ENCODE results near the gene TPP1. TPM values are rescaled to one million over a fixed set of nuclear protein-coding genes. Genes with fewer than 3 reads are reported as not detected.

TPP1 gene
- total and polyA plus RNA-seq, 10 of the 15 experiments (the other 5 are each of a cell fraction or from before 2014, with no cell fraction given), result 7.5 to 64.6 (median 38.3) TPM

GRCh38 chr11:6642957-6643356, 23.7 kb upstream of the TPP1 start (continued):
- TF ChIP-seq, protein P1, sequence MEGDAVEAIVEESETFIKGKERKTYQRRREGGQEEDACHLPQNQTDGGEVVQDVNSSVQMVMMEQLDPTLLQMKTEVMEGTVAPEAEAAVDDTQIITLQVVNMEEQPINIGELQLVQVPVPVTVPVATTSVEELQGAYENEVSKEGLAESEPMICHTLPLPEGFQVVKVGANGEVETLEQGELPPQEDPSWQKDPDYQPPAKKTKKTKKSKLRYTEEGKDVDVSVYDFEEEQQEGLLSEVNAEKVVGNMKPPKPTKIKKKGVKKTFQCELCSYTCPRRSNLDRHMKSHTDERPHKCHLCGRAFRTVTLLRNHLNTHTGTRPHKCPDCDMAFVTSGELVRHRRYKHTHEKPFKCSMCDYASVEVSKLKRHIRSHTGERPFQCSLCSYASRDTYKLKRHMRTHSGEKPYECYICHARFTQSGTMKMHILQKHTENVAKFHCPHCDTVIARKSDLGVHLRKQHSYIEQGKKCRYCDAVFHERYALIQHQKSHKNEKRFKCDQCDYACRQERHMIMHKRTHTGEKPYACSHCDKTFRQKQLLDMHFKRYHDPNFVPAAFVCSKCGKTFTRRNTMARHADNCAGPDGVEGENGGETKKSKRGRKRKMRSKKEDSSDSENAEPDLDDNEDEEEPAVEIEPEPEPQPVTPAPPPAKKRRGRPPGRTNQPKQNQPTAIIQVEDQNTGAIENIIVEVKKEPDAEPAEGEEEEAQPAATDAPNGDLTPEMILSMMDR (IDR thresholded peaks at IDR 0.05 in 2 of 3, conservative IDR thresholded peaks at IDR 0.05 in 1 of 3; ENCODE audit: control insufficient read depth in 2 of 3, extremely low read depth in 1 of 3, insufficient read depth in 1 of 3, low read depth in 3 of 3, low read length in 3 of 3), result no peak
- no peak for TF ChIP-seq BCL11A (IDR thresholded peaks at IDR 0.05; ENCODE audit: low read depth, low read length)

DNA sequence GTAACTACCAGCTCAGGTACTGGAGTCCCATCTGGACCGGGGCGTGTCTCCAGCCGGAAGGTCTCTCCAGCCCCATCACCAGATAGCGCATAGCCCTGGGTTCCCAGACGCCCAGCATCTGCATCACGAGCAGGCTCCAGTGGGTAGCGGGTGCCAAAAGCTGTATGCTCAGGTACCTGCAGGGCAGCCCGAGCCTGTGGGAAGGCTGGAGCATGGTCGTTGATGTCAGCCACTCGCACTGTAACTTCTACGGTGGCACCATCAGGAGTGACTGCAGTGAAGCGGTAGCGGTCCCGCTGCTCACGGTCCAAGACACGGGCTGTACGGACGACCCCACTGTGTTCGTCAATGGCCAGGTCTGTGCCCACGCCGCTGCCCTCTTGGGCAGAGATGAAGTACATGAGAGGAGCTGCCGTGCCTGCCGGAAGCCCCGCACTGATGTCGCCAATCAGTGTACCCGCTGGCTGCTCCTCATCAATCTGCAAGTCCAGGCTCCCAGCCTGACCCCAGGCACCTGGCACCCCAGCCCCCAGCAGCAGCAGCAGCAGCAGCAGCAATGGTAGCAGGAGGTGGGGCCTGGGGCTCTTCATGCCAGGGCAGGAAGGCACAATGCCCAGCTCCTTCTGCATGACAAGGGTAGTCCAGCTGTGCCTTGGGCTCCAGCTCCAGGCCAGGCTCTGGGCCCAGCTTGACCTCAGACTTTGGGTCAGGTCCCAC, 21.9 kb upstream of the TPP1 start:
- Histone ChIP-seq H3K9ac (ENCODE audit: control insufficient read depth, insufficient read depth, low read length) (no peak overlapping the region), H3K79me2 (ENCODE audit: control insufficient read depth, insufficient read depth, low read length) (no peaks in the 10 kb centered on the region), H2AFZ (ENCODE audit: control insufficient read depth, low read depth, low read length) (no peak overlapping the region), H3K9me3 (replicated peaks; ENCODE audit: control insufficient read depth, insufficient read depth, low read length) (no peaks in the 10 kb centered on the region), H3K4me1 (ENCODE audit: control insufficient read depth, insufficient read depth, low read length) (peaks cover 7% of the 10 kb centered on the region), H3K27ac (ENCODE audit: control insufficient read depth, insufficient read depth) (no peak overlapping the region), H3K36me3 (ENCODE audit: control insufficient read depth in 2 of 2, insufficient read depth in 2 of 2, low read length in 1 of 2) (no peaks in the 10 kb centered on the region), H3K4me3 (no peak overlapping the region), H4K20me1 (ENCODE audit: control insufficient read depth, insufficient read depth) (no peaks in the 10 kb centered on the region), H3K27me3 (replicated peaks in 1 of 2; ENCODE audit: control insufficient read depth in 2 of 2, insufficient read depth in 2 of 2, low read length in 1 of 2) (no peaks in the 10 kb centered on the region), H3K4me2 (ENCODE audit: control insufficient read depth, insufficient read depth) (no peak overlapping the region)
- FAIRE-seq (no peak), DNase-seq (ENCODE audit: low read depth, low spot score) (no peak), ATAC-seq (no peak)
- CTCF ChIA-PET, result interaction anchor here (0.6 kb wide), 1 partner anchor 108 kb away, joined by 3 read pairs; no protein-coding TSS in a partner anchor
- intact Hi-C loops (cut with micrococcal nuclease; ENCODE audit: unreplicated experiment), result no loop called here
- SMC1A ChIA-PET (ENCODE audit: uncharacterized antibody, unreplicated experiment), result interaction anchor here (0.7 to 1.6 kb wide), 4 partner anchors 10 to 132 kb away, joined by 3 read pairs; no protein-coding TSS in a partner anchor
- POLR2A ChIA-PET, result no interaction called here
- RAD21 ChIA-PET (ENCODE audit: unreplicated experiment), result interaction anchor here (0.9 kb wide), 1 partner anchor 29 kb away, joined by 3 read pairs; the partner anchor contains the start of gene TAF10
- WGBS (ENCODE audit: insufficient coverage, insufficient replicate concordance, low lambda C conversion rate, missing lambda C conversion rate), result 74% methylated on average over 26 of the region's 26 CpGs
- in situ Hi-C loops (cut with MboI), result no loop called here
- no TSS peak for BruUV-seq (replicated peaks)
- TF ChIP-seq ESRRA (IDR thresholded peaks at IDR 0.05; ENCODE audit: low read length), result no peak
- TF ChIP-seq SUPT20H (IDR thresholded peaks at IDR 0.05; ENCODE audit: borderline replicate concordance, control insufficient read depth, low read depth, low read length), result no peak
- TF ChIP-seq CHD1 (IDR thresholded peaks at IDR 0.05; ENCODE audit: low read depth, low read length), result no peak
- TF ChIP-seq WRNIP1 (IDR thresholded peaks at IDR 0.05; ENCODE audit: borderline replicate concordance, low read depth, low read length), result no peak
- no peak for TF ChIP-seq TCF7 (IDR thresholded peaks at IDR 0.05; ENCODE audit: borderline replicate concordance)
- TF ChIP-seq USF1 (IDR thresholded peaks at IDR 0.05; ENCODE audit: borderline replicate concordance, extremely low read length, insufficient read depth, low read depth, low read length), result no peak
- no peak for TF ChIP-seq TCF3 (IDR thresholded peaks at IDR 0.05; ENCODE audit: borderline replicate concordance, insufficient read depth, low read depth, low read length)
- TF ChIP-seq PAX8 (IDR thresholded peaks at IDR 0.05), result no peak
- no peak for TF ChIP-seq SMAD1 (IDR thresholded peaks at IDR 0.05; ENCODE audit: low read depth, partially characterized antibody)
- TF ChIP-seq, protein P2, sequence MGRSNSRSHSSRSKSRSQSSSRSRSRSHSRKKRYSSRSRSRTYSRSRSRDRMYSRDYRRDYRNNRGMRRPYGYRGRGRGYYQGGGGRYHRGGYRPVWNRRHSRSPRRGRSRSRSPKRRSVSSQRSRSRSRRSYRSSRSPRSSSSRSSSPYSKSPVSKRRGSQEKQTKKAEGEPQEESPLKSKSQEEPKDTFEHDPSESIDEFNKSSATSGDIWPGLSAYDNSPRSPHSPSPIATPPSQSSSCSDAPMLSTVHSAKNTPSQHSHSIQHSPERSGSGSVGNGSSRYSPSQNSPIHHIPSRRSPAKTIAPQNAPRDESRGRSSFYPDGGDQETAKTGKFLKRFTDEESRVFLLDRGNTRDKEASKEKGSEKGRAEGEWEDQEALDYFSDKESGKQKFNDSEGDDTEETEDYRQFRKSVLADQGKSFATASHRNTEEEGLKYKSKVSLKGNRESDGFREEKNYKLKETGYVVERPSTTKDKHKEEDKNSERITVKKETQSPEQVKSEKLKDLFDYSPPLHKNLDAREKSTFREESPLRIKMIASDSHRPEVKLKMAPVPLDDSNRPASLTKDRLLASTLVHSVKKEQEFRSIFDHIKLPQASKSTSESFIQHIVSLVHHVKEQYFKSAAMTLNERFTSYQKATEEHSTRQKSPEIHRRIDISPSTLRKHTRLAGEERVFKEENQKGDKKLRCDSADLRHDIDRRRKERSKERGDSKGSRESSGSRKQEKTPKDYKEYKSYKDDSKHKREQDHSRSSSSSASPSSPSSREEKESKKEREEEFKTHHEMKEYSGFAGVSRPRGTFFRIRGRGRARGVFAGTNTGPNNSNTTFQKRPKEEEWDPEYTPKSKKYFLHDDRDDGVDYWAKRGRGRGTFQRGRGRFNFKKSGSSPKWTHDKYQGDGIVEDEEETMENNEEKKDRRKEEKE (IDR thresholded peaks at IDR 0.05), result no peak
- TF ChIP-seq ASH2L (IDR thresholded peaks at IDR 0.05; ENCODE audit: borderline replicate concordance, low read depth), result no peak
- TF ChIP-seq NFXL1 (IDR thresholded peaks at IDR 0.05; ENCODE audit: borderline replicate concordance), result no peak
- TF ChIP-seq ZZZ3 (IDR thresholded peaks at IDR 0.05; ENCODE audit: control insufficient read depth, insufficient read length, low read depth), result no peak
- TF ChIP-seq ZBED1 (IDR thresholded peaks at IDR 0.05; ENCODE audit: borderline replicate concordance), result no peak
- TF ChIP-seq SREBF1 (IDR thresholded peaks at IDR 0.05; ENCODE audit: low read length), result no peak

Data from GM12878 (cell line).